Measurements from ENCODE around the gene HEPHL1. TPM values are rescaled to one million over a fixed set of nuclear protein-coding genes. Genes with fewer than 3 reads are reported as not detected.
"Not testable (repeated sequence)": the region's sequence is repeated elsewhere in the genome, so short reads cannot be mapped to it uniquely, and the experiment has no call there.

Gene HEPHL1
- total RNA-seq, 1 donor from 2014 or later, result not detected

- no peak for DNase-seq (ENCODE audit: low read depth in 2 of 2)
Measured at GRCh38 chr11:94148189-94148588, 127.0 kb downstream of the HEPHL1 start.

- peak in 1 of 2 donors; percentile 69 for DNase-seq (ENCODE audit: low read depth in 2 of 2)
Measured at GRCh38 chr11:94149431-94150017, 128.4 kb downstream of the HEPHL1 start.

DNA sequence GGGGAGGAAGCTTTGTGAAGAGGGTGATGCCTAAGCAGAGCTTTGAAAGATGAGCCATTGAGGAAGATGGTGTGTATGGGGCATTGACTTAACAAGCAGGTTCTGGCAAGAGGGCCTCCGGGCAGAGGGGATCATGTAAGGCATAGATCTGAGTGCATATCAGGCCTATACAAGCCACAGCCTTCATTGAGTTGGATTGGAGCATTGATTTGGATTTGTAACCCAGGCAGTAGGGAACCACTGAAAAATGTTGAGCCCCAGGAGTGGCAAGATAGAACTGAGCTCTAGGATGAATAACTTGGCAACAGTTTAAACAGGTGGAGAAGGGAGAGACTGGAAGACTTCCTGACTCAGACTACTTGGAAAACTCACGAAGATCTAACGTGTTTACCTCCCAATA lies 128.9 kb downstream of the HEPHL1 start:
- DNase-seq (ENCODE audit: low read depth in 2 of 2), result no peak

- no peak for DNase-seq (ENCODE audit: low read depth in 2 of 2)
Measured at GRCh38 chr11:94150704-94151685, 129.8 kb downstream of the HEPHL1 start.

GRCh38 chr11:94151903-94152677 lies 130.9 kb downstream of the HEPHL1 start:
- DNase-seq (ENCODE audit: low read depth in 2 of 2), result peak; percentile 58 to 88

DNA sequence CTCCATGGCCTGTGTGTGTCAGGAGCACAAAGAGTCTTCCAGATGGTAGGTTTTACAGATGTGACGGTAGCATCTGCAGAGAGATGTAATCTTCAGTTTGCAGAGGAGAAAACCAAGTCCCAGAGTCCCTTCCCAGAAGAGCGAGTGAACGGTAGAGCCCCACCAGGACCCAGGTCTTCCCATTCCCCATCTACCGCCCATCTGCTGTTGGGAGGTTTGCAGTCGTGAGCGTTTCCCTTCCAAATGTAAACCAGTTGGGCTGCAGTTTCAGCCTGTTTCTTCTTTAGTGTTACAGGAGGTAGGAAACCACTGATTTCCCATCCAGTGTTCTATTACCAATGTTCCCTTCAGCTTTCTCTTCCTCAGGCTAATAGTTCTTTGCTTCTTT lies 131.5 kb downstream of the HEPHL1 start:
- no peak for DNase-seq (ENCODE audit: low read depth in 2 of 2)

- no peak for DNase-seq (ENCODE audit: low read depth in 2 of 2)
Measured at GRCh38 chr11:94153320-94153719, 132.2 kb downstream of the HEPHL1 start.

DNA sequence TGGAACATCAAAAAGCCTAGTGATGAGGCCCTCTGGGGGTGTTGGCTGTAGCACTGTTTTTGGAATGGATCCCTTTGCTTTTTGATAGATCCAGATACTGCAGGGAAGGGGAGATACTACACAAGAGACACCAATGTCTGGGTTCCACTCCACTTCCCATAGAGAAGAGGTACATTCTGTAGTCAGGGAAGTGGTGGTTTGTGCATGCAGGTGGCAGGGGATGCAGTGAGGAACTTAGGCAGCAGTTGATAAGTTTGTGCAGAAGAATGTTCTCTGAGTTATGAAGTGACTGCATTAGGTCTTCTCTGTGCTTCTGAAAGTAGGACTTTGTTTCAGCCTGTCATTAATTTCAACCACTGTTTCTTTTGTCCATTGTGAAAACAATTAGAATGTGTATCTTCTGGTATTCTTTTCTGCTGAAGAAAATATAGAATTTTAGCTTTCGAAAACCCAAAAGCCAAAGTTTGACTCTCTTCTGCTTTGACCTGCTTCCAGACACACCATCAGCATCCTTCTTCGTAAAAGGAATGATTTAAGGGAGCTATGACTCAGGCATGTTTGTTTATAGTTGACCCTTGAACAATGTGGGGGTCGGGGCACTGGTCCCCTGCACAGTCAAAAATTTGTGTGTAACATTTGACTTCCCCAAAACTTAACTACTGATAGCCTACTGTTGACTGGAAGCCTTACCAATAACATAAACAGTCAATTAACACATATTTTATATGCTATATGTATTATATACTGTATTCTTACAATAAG lies 133.1 kb downstream of the HEPHL1 start:
- peak in 1 of 2 donors; percentile 28 for DNase-seq (ENCODE audit: low read depth in 2 of 2)

DNA sequence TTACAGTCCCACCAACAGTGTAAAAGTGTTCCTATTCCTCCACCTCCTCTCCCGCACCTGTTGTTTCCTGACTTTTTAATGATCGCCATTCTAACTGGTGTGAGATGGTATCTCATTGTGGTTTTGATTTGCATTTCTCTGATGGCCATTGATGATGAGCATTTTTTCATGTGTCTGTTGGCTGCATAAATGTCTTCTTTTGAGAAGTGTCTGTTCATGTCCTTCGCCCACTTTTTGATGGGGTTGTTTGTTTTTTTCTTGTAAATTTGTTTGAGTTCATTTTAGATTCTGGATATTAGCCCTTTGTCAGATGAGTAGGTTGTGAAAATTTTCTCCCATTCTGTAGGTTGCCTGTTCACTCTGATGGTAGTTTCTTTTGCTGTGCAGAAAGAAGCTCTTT lies 136.2 kb downstream of the HEPHL1 start:
- not testable (repeated sequence) for DNase-seq (ENCODE audit: low read depth in 2 of 2)

Other genes starting within 250 kb of the HEPHL1 start
- 14.8 and 22.4 TPM in 2 replicates for gene MED17, start 237.1 kb upstream of the HEPHL1 start, total RNA-seq
- gene VSTM5, start 170.7 kb upstream of the HEPHL1 start, total RNA-seq, result not detected in 2 replicates
- gene PANX1, start 107.5 kb downstream of the HEPHL1 start, total RNA-seq, result 14.8 and 23.0 TPM in 2 replicates

Measured in lung microvascular endothelial cell (primary cell).